HG03432 (cell line): Measurements from ENCODE around the gene ANGPT4.

ENCODE experiments used
- ATAC-seq: cut with Tn5 transposase; IDR thresholded peaks from one replicate; pipeline ENCODE4 v1.9.1; 2021; ENCODE audit warnings: mild to moderate bottlenecking, moderate library complexity; ENCODE audit not compliant: unreplicated experiment

Gene ANGPT4

DNA sequence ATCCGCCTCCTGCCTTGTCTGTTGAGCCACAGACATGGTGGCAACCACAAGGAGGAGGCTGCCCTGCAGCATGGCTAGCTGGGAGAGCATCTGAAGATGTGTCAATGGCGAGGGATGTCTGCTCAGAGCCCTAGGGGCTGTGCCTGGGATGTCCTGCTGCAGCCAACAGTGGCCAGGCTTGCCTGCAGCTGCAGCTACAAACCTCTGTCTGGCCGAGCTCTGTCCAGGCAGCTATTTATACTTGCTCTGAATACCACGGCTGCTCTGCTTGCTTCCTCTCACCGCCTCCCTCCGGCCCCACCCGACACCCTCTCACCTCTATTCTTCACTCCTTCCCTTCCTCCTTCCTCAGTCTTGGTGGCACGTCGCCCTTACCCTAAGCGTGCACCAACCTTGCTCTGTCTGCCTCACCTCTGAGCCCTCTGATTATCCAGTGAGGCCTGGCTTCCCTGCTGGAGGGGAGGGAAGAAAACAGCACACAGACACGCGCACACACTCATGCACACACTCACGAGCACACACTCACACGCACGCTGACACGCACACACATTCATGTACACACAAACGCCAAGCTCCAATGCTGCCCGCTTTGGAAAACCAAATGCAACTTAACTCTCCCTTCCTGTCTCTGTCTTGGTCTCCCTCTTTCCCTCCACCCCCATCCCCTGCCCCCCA lies at the start of gene ANGPT4:
TSS of gene ANGPT4 (minus strand) at position 210 of the 675 bp plus-strand sequence. CDS start at position 90, 120 bp downstream.
- ATAC-seq = no peak

DNA sequence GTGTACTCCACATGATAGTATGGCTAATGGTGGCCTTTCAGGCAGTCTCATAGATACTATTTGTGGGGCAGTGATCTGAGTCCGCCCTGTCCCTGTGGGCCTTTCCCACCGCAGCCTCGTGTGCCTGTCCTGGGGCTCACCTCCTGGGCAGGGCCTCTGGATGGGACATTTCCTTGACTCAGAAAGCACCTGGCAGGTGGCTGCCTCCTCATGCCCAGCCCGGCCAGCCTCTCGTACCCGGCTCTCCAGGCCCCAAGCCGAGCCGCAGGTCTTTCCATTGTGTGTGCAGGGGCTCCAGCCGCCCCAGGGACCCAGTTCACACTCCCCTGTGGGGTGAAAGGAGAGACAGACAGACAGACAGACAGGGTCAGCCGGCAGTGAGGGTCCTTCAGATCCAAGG lies 47.7 kb upstream of the ANGPT4 start:
- ATAC-seq = no peak

- ATAC-seq = no peak
Observed at GRCh38 chr20:962683-963082, 46.5 kb upstream of the ANGPT4 start.

DNA sequence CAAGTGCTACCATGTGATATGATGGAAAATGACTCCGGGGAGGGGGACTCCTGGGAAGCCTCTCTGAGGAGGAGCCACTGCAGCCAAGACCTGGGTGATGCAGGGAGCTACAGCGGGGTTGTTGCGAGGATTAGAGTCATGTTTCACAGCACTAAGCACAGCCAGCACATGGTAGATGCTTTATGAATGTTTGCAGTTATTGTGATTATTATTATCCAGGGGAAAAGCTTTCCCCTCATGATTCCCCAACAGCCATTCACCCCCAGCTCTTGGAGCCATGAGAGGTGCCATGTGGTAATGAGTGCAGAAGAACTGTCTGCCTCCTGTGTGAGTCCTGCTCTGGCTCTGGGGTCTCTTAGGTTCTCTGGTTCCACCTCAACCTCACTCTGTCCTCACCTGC lies 46.1 kb upstream of the ANGPT4 start:
- ATAC-seq = no peak

DNA sequence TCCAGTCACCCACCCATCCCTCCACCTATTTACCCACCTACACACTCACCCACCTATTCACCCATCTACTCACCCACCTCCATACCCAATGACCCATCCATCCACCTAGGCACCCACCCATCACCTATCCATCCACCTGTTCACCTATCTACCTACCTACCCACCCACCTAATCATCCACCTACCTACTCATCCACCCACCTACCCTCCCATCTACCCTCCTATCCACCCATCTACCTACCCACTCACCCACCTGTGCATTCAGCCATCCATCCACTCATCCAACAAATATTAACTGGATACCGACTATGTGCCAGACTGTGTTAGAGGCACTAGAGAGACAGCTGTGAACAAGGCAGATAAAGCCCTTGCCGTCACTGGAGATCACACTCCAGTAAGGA lies 45.6 kb upstream of the ANGPT4 start:
- no peak for ATAC-seq

DNA sequence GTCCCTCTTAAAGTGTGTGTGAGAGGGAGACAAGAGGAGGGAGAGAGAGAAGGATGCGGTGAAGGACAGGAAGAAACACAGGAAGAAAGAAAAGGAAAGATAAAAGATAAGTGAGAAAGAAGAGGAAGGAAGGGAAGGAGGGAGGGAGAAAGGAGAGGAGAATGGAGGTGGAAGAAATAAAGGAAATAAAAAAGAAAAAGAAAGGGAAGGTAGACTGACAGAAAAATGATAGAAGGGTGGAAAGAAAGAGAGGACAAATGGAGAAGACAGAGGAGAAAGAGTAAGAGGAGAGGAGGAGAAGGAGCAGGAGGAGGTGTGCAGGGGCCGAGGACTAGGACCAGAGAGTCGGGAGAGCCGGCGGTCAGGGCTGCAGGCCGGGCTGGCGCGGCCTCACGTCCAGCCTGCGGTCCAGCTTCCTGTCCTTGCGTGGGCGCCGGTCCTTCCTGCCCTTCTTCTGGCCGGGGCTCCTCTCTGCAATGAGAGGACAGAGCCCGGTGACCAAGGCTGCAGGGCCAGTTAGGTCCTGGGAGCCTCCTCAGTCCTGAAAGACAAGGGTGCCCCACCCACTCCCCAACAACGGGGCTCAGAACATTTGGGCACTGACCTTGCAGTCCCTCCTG lies 44.0 kb upstream of the ANGPT4 start:
- no peak for ATAC-seq

GRCh38 chr20:958936-959815 lies 43.0 kb upstream of the ANGPT4 start:
- ATAC-seq = no peak

DNA sequence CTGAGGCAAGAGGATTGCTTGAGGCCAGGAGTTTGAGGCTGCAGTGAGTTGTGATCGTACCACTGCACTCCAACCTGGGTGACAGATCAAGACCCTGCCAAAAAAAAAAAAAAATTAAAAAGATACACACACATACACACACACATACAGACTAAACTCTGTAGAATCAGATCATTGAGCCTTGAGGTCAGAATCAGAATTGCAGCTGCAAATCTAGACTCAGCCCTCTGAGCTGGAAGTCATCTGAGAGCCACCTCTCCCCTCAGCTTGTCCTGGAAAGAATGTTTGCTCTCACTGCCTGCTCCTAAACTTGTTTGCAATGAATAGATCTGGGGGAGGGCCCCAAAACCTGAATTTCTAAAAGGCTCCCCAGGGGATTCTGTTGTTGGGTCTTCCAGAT lies 41.4 kb upstream of the ANGPT4 start:
- no peak for ATAC-seq

- peak; percentile 67 for ATAC-seq
Observed at GRCh38 chr20:956330-956951, 40.3 kb upstream of the ANGPT4 start.

- no peak for ATAC-seq
Observed at GRCh38 chr20:955656-956055, 39.5 kb upstream of the ANGPT4 start.

DNA sequence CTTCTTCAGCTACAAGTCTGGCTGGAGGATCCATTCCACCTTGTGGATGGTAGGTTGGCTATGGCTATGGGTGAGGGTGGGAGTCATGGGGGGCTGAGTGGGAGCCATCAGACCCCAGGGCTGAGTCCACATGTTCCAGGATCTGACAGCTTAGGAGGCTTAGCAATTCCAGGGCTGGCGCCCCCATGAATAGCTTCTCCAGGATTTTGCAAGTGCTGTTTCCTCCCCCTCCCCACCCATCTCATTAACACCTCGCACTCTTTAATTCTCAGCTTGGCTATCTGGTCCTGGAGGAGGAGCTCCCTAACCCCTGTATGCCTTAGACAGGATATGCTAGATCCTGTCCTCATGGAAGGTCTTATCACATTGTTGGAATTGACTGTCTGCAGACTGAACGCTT lies 39.0 kb upstream of the ANGPT4 start:
- ATAC-seq = no peak

- no peak for ATAC-seq
Observed at GRCh38 chr20:953742-954141, 37.6 kb upstream of the ANGPT4 start.

DNA sequence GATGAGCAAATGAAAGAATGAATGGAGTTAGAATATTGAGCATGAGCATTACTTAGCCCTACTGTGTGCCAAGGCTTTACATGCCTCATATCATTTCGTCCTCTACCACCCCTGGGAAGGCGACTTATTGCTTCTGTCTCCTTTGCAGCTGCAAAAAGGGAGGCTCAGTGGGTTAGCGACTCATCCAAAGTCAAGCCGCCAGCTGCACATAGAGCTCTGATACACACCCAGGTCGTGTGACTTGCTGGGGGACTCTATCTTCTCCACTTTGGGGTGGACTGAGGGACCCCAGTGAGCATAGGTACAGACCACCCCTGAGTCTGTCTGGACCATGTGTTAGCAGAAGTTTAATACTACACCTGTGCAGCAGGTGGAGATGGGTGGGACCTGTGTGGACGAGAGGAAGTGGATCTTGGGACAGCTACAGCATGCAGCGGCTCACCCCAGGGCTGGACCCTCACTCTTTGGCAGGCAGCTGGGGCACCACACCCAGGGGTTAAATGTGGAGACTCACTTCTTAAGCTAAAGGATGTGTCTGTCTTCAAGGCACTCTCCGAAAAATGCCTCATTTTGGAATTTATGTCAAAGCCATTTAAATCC lies 36.2 kb upstream of the ANGPT4 start:
- no peak for ATAC-seq

- no peak for ATAC-seq
Observed at GRCh38 chr20:951384-952169, 35.4 kb upstream of the ANGPT4 start.

GRCh38 chr20:949717-950116 lies 33.6 kb upstream of the ANGPT4 start:
- no peak for ATAC-seq

DNA sequence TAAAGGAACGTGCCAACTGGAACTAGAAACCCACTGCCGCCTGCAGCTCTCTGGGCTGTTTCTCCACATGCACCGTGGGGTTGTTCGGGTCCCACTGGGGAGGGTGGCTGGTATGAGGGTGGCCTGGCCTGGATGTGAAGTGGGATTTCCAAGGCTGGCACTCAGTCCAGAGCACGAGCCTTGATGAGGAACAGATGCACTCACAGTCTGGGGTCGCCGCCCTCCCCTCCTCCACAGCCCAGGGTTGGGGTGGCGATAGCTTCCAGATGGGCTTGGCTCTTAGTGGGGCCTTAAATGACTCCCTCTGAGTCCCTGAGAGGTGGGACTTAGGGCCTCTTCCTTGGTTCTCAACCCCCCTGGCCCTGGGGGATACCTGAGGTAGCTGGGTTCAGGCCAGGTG lies 30.7 kb upstream of the ANGPT4 start:
- no peak for ATAC-seq

DNA sequence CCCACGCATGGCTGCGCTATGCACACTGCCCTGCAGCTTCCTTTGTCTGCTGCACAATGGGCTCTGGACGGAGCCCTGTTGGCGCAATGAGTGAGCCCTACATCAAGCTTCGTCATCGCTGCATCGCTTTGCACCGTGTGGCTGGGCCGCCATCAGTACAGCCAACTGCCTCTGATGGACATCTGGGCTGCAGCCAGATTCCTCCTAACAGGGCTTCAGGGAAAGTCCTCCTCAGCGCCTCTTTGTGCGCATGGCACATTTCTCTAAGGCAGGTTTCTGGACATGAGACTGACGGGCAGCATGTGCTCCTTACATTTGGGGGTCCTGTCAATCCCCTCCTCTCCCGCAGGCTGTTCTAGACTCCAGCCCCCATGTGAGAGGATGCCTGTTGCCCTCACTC lies 29.7 kb upstream of the ANGPT4 start:
- ATAC-seq = no peak

- ATAC-seq = no peak
Observed at GRCh38 chr20:944774-945410, 28.8 kb upstream of the ANGPT4 start.

GRCh38 chr20:944148-944547 lies 28.0 kb upstream of the ANGPT4 start:
- ATAC-seq = no peak

DNA sequence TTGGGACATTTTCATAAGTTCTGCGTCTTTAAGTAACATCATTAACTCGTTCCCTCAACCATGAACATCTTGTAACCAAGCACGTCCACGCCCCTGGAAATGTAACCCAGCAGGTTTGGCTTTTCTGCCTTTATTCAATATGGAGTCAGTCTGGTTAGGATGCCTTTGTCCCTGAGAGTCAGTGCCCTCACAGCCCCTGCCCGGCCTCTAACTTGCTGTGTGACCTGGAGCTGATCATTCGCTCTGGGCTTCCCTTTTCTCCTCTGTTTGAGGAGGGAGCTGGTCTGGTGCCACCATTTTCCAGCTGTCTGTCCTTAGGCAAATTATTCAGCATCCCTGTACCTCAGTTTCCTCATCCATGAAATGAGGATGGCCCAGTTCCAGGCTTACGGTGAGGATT lies 26.5 kb upstream of the ANGPT4 start:
- no peak for ATAC-seq
